Measurements from ENCODE around the gene ARHGAP12.

The ARHGAP12 gene

GRCh38 chr10:31873724-31874123 is 54.9 kb downstream of the ARHGAP12 start:
- no peak for DNase-seq

- no peak for DNase-seq
Observed at GRCh38 chr10:31871266-31872065, 57.2 kb downstream of the ARHGAP12 start.

- no peak for DNase-seq
Observed at GRCh38 chr10:31867646-31868045, 61.0 kb downstream of the ARHGAP12 start.

GRCh38 chr10:31866118-31866670 is 62.4 kb downstream of the ARHGAP12 start:
- DNase-seq, result no peak

- DNase-seq, result no peak
Observed at GRCh38 chr10:31864834-31865518, 63.7 kb downstream of the ARHGAP12 start.

- DNase-seq, result no peak
Observed at GRCh38 chr10:31855033-31855432, 73.6 kb downstream of the ARHGAP12 start.

GRCh38 chr10:31853629-31854028 is 75.0 kb downstream of the ARHGAP12 start:
- no peak for DNase-seq

GRCh38 chr10:31851216-31851615 is 77.4 kb downstream of the ARHGAP12 start:
- no peak for DNase-seq

GRCh38 chr10:31847515-31847914 is 81.1 kb downstream of the ARHGAP12 start:
- DNase-seq, result no peak

- DNase-seq, result no peak
Observed at GRCh38 chr10:31838709-31839108, 89.9 kb downstream of the ARHGAP12 start.

- DNase-seq, result no peak
Observed at GRCh38 chr10:31838065-31838464, 90.6 kb downstream of the ARHGAP12 start.

- DNase-seq, result no peak
Observed at GRCh38 chr10:31836569-31837406, 91.8 kb downstream of the ARHGAP12 start.

GRCh38 chr10:31833753-31834152 is 94.9 kb downstream of the ARHGAP12 start:
- no peak for DNase-seq

GRCh38 chr10:31832261-31832660 is 96.4 kb downstream of the ARHGAP12 start:
- DNase-seq, result no peak

- no peak for DNase-seq
Observed at GRCh38 chr10:31830887-31831286, 97.7 kb downstream of the ARHGAP12 start.

GRCh38 chr10:31829776-31830175 is 98.9 kb downstream of the ARHGAP12 start:
- no peak for DNase-seq

GRCh38 chr10:31823358-31823757 is 105.3 kb downstream of the ARHGAP12 start:
- DNase-seq, result no peak

- DNase-seq, result no peak
Observed at GRCh38 chr10:31822616-31823318, 105.9 kb downstream of the ARHGAP12 start.

GRCh38 chr10:31822150-31822549 is 106.5 kb downstream of the ARHGAP12 start:
- DNase-seq, result no peak

GRCh38 chr10:31820778-31821369 is 107.8 kb downstream of the ARHGAP12 start:
- no peak for DNase-seq

- no peak for DNase-seq
Observed at GRCh38 chr10:31820096-31820495, 108.5 kb downstream of the ARHGAP12 start.

GRCh38 chr10:31819391-31819820 is 109.2 kb downstream of the ARHGAP12 start:
- no peak for DNase-seq

All from SHP77 (cell line).